HG03039 (cell line): ENCODE results near the gene THRA.

Source experiments
- ATAC-seq: cut with Tn5 transposase; IDR thresholded peaks from one replicate; pipeline ENCODE4 v1.9.1; 2021; ENCODE audit warnings: mild to moderate bottlenecking, moderate library complexity; ENCODE audit not compliant: unreplicated experiment

THRA gene

DNA sequence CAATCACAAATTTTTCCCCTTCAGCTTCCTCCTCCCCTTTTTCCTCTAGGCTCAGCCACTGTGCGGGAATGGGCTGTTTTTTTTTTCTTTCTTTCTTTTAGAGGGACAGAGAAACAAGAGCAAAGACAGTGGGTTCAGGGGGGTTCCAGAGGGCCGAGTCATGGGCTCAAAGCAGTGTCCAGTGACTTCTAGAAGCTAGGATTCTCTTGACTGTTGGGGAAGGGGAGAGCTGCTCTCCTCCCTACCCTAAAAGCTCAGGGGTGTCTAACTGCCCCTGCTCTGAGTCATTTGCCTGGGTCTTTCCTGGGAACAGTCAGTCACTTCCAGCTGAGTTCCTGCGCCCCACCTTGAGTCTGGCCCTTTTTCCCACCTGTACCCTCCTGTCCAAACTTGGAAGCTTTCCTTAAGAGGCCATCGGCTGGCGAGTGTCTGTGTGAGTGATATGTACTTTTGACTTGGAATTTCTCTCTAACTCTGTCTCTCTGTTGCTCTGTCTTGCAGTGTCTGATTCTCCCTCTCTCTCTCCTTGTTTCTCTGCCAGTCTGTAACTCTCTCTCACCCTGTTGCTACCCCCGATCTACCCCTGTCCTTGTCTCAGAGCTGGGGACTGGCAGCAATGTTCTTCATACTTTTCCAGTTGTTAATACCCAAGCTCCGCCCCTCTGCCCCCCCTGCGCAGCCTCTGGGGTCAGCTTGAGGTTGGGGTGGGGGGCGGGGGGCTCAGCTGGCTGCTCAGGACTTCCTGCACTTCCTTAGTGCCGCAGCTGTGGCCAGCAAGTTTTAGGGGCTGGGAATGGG lies 2.4 kb downstream of the THRA start:
- no peak for ATAC-seq

DNA sequence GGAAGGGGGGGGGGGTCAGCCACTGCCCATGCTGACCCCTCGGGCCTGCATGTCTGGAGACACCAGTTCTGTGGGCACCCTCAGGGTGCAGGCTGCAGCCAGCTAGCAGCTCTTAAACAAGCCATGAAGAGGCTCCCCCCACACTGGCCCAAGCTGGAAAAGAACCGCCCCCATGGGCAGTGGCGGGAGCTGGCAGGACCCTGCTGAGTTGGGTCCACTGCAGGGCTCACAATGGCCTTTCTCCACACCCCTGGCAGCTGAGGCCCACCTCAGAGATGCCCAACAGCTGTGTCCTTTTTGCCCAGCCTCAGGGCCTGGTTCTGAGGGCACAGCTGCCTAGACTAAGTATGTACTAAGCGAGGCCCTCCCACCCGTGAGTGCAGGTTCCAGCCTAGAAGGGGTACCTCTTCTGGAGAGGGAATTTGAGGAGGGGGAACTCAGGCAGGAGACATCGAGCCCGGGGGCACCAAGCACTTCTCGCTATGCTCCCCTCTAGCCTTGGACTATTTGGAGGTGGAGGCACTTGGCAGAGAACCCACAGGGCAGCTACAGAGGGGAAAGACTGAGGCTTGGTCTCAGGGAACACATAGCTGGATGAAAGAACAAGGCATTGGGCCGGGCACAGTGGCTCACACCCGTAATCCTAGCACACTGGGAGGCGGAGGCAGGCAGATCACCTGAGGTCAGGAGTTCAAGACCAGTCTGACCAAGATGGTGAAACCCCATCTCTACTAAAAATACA lies 3.2 kb downstream of the THRA start:
- ATAC-seq: no peak

DNA sequence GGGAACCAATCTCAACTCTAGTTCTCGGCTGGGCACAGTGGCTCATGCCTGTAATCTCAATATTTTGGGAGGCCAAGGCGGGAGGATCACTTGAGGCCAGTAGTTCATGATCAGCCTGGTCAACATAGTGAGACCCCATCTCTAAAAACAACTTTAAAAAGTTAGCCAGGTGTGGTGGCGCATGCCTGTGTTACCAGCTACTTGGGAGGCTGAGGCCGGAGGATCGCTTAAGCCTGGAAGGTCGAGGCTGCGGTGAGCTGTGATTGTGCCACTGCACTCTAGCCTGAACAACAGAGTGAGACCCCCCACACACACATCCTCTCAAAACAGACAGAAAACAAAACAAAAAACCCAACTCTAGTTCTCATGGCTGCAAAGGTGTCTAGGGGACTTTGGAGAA lies 4.9 kb downstream of the THRA start:
- no peak for ATAC-seq

DNA sequence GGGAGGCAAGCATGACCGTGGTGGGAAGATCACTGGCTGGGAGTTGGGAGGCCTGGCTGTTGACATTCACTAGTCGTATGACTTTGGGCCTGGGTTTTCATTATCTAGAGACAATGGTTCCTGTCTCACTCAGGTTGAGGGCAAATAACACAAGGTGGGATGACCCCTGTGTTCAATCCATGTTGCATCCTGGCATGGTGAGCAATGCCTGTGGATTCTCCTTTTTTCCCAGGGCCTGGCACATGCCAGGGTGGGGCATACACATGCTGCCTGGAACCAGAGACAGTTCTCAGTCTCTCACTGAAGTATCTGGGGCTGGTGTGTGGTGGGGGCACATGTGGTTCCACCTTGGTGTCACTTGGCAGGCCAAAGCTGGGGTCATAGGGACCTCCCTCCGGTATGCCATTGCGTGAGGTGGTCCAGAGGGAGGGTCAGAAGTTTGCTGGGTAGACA lies 5.4 kb downstream of the THRA start:
- no peak for ATAC-seq

DNA sequence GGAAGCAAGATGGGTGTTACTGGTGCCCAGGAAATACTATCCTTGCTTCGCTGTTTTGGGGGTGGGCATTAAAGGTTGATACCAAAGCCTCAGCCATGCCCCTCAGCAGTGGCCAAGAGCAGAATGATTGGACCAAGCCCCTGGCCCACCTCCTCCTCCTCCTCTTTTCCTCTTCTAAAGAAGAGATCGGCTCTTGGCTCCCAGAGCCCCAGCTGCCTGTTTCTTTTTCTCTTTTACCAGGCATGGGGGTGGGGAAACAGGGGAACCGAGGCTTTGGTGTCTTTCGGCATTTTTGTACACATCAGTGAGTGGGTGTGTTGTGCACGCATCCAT lies 5.8 kb downstream of the THRA start:
- ATAC-seq: no peak

DNA sequence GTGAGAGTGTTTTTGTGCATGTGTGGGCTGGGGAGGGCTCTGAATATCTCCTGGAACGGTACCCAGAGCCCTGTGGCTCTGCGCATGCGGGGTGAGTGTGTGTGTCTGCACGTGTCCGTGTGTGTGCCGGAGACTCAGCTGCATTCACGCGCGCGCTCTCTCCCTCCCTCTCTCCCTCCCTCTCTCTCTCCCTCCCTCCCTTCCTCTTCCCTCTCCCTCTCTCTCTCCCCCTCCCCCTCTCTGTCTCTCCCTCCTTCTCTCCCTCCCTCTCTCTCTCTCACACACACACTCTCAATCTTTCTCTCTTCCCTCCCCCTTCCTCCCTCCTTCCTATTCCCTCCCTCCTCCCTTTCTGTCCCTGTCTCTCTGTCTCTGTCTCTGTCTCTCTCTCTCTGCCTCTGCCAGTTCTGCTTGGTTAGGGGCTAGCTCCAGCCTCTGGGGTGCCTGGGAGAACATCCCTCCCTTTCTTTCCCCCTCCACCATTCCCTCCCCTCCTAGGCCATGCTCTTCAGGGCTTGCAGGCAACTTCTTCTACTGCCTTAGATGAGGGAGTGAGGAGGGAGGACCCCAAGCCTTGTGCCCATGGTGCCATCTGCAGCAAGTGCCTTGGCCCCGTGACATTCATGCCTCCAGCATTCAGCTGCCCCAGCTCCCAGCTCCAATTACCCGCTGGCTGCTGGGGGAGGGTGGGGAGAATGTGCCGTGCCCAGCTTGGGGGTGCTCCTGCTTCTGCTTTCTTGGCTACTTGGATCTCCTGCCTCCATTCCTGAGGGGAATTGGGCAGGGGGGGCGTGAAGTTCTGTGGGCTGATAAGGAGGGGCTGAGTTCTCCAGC lies 6.4 kb downstream of the THRA start:
- ATAC-seq: no peak

DNA sequence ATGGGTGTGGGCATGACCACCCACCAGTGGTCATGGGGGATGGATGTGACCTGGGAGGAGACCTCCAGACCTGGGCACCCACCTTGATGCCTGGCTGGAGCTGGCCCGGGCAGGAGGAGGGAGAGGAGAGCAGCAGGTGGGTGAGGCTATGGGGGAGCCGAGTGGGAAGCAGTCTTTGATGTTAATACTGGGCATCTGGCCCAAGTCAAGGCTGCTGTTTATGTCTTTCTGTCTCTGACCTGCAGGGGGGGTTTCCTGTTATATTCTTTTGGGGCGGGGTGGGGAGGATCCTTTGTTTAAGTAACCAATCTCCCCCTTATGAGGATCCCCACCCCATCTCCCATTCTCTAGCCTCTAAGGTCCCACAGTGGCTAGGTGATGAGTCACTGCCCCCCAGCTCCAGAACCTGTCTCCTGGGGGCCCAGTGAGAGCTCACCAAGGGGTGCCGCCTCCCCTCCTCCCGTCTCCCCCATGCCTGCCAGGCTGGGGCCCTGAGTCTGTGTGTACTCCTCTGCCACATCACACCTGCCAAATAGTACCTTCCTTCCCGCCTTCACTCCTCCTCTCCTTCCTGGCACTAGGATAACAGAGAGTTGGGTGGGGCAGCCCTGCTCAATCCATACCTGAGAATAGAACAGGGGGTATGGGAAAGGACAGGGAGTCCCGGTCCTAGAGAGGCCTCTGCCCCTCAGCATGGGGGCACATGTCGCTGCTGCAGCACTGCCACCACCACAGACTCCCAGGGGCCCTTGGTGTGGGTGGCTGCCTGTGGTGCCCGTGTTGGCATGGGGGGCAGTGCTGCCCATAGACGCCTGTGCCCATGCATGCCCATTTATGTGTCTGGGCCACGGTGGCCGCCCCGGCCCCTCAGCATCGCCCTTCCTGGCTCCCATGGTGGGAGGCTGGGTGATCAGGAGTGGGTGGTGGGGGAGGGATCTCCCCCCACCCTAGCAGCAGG lies 7.3 kb downstream of the THRA start:
- no peak for ATAC-seq

DNA sequence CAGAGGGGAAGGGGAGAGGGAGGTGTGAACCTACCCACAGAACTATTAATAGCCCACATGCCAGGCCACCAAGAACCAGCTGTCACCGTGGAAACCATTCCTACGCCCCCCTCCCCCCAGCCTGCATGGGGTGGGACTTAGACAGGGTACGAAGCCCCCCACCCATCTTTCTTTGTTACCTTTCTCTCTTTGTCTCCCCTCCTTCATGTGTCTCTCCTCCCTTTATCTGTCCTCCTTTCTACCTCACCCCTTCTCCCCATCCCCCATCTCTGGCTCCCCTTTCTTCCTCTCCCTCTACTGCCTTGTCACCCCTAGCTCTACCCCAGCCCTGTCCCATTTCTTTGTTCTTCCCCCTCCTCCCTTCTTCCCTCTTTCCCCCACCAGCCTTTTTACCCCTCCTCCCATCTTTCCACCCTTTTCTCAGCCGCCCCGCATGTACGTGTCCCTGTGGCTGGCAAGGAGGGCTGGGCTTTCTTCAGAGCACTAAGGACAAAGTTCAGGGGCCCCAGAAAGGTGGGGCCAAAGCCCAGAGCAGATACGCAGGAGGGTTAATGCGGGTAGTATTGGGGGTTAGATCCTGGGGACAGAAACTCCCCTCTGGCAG lies 8.0 kb downstream of the THRA start:
- ATAC-seq: no peak

DNA sequence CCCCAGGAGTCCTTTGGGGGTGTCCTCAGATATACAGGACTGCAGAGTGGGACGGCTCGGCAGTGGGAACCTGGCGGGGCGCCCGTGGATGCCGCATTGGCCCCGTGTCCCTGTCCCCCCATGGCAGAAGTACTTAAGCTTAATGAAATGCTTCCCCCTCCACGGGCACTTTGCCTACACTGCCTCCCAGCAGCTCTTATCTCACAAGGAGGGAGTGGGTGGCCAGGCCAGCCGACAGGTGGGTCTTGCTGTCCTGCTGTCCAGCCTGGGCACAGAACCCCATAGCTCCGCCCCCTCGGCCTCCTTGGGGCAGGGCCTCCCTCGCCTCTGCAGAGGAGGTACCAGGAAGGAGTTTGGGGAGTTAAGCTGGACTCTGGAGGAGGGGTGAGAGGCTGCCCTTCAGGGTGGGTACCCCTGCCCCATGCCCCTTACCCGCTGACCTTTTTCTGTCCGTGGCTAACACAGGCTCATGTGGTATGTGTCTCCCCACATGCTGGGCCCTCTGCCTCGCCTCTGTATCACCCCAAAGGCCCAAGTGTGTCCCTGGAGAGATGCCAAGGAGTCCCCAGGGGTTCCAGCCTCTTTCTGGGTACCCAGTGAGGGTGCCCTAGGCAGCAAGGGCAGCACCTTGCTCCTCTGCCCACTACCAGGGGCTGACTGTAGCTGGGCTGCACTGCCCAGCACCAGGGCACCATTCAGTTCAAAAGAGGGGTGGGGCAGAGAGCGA lies 8.7 kb downstream of the THRA start:
- no peak for ATAC-seq

DNA sequence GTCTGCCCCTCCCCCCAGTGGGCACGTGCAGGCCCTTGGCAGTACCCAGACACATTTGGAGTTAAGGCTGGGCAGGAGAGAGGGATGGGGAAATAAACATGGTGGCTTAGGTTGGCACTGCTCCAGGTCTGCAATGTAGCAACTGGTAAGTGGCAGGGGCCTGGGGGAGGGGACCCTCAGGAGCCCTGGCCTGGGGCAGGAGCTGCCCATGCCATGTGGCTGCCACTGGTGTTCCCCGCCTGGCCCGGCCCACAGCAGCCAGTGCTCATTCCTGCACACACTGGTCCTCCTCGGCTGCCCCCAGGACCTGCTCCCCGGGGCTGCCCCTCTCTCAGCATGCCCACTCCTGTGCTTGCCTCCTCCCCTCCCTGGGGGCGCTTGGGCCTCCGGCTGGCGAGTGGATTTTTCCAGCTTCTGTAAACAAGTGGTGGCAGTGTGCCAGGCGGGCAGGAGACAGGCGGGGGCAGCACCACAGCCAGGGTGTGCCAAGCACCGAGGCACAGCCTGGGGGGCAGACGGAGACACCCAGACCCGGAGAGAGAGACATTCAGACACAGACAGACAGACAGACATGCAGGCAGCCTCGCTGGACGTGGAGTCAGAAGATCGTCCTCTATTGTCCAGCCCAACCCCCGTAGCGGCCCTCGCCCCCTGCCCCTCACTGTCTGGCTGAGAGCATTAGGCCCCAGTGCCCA lies 9.4 kb downstream of the THRA start:
- ATAC-seq: no peak

DNA sequence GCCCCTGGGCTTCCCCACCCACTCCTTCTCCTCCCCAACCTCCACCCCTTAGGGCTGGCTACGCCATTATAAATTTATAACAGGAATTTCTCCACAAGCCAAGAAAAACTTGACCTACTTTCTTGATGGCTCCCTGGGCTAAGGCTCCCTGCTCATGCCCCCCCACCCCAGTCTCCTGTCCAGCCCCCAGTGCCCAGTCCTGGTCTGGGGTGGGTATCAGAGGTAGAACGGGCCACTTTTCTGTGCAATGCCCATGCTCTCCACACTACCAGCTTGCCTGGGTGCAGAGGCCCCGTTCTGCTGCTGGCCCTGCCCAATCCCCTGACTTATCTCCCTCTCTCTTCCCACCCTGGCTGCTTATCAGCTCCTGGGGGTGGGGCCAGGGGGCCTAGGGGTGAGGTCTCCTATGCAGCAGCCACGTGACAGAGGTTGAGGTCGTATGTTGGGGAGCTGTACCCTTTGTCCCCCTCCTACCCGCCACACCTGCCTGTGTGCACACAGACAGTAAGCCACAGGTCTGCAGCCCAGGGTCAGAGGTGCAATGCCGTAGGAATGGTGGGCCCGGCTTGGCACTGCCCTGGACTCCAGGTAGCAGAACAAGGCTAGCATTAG lies 10.1 kb downstream of the THRA start:
- no peak for ATAC-seq

DNA sequence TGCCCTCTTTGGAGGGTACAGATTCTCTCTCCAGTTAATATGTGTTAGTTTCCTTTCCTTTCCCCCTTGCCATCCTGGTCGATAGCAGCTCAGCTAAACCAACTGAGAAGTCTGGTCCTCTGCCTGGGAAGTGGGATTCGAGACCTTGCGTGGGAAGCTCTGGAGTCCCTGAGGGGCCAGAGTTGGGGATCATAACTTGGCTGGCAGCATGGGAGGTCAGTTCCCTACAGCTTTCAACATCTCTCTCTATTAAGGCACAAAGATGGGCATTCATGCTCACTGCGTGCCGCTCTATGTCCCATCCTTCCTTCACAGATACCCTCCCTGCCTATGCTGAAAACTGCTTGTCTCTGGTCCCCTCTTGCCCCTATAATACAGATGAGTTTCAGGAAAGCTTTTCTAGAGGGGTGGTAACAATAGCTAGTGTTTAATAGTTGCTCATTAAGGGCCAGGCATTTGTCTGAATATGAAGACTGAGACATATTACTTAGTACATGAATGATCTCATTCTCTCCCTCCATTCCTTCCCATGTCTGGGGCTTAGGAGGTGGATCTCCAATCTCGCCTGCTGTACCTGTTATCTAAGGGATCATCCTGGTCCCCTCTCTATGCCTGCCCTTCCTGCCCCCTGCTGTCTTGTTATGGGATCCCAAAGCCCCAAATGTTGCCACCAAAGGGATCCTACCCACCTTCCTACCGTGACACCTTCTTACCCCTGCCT lies 10.8 kb downstream of the THRA start:
- ATAC-seq: no peak

DNA sequence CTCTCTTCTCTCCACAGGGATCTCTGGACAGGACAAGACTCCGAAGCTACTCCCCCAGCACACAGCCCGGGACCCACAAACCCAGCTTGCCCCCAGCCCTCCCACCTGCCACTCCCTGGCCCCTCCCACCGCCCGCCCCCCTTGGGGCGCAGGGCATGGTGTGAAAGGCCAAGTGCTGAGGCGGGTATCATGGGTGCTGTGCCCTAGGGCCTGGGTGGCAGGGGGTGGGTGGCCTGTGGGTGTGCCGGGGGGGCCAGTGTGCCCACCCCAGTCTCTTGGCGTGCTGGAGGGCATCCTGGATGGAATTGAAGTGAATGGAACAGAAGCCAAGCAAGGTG lies 11.4 kb downstream of the THRA start:
- no peak for ATAC-seq

DNA sequence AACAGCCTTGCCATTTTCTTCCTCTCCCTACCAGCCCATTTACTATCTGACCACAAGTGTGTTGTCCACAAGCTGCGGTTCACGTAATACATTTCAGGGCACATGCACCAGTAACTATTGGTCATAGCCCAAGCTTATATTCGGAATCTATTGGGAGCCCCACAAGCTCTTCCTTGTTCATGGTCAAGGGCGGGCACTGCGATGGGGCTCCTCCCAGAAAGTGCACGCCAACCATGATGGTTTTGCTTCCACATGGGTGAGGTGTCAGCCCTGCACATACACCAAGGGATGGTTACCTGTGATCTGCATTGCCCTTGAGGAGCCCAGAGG lies 12.1 kb downstream of the THRA start:
- ATAC-seq: no peak

DNA sequence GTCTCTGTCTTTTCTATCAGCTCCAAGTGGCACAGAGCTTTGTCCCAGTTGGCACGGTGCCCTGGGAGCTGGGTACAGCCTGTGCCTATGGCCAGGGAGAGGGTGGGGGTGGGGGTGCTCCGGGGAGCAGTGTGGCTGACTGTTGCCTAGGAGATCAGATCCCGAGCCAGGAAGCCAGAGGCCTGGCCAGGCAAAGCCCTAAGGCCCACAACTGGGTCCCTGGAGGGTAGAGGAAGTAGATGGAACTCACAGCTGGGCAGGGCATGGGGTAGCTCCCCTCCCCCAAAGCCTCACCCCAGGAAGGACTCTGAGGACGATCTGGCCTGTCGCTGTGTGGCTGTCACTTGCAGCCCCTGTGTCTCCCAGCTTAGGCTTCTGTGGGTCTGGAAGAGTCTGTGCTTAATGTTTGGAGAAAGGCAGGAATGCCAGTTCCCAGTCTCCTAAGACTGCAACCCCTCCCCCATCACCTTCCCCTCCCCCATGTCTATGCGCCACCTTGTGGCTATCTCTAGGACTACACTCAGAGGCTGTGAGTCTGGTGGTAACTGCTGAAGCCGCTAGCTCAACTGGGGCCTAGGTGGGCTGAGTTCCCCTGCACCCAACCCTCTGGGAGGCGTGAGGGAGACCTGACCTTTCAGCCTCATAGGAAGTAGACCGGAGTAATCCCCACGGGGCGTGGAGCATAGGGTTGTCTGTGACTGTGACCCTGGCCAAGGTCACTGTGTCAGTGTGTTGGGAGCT lies 12.6 kb downstream of the THRA start:
- ATAC-seq: no peak

DNA sequence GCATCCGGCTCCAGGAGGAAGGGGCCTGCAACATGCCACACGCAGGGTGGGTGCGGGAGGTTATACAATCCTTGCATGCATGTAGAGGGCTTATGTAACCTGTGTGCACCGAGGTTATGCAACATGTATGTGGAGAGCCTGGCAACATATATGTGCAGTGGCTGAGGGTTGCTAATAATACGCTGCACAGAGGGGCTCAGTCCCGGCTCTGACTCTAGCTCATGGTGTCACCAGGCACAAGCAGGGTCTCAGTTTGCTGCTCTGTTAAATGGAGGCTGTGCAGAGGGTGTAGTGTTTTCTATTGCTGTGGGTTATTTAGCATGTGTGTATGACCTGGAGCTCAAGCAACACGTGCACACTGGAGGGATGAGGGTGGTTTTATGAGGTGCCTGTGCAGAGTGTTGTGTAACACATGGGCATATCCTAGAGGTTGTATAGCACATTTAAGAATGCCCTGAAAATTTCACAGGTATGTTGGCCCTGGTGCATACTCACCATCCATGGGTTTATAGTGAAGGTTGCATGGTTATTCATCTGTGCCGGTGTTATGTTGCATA lies 13.3 kb downstream of the THRA start:
- ATAC-seq: no peak

DNA sequence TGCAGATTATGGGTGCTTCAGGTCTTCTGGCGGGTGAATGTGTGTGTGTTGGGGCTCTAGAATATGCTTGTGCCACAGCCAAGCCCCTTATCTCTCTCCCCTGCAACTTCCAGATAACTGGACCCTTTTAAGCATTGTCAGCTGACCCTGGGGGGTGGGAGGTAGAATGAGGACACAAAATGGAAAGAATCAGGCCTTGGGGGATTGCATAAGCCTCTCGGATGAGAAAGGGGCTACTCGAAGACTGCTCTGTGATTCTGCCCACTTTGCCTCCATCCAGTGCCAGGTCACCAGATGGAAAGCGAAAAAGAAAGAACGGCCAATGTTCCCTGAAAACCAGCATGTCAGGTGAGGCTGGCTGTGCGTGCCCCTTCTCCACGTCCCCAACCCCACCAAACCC lies 13.8 kb downstream of the THRA start:
- ATAC-seq: no peak
